ENCODE measurements around the gene ASTN1.

DNA sequence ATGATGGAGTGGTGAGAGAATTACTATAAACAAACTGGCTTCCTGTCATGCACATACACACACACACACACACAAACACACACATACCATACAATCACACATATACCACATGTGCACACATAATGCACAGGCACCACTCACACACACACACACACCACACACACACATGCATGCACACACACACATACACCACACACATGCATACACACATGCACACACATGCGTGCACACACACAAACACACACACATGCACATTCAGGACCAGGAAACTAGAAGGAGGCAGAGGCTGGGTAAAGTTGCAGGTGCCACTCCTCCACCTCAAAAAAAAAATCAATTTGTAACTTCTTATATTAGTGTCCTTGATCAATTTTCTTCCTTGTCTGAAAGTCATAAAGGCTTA, 153.0 kb downstream of the ASTN1 start:
- TF ChIP-seq POLR2A (IDR thresholded peaks at IDR 0.05; ENCODE audit: low read depth, low read length) (no peak), POLR2AphosphoS5 (IDR thresholded peaks at IDR 0.05; ENCODE audit: low read depth, low read length) (no peak), TAF1 (IDR thresholded peaks at IDR 0.05; ENCODE audit: low read depth, low read length) (no peak)

Measured in GM12891 (cell line).